DND-41 (cell line): ENCODE results near the gene WRAP73.

Experiments used
- EZH2 ChIP-seq: IDR thresholded peaks from 3 replicates; pipeline ENCODE4 v1.6.1; 2012; ENCODE audit warnings: borderline replicate concordance, low read depth, mild to moderate bottlenecking, moderate library complexity, low read length, inconsistent platforms; ENCODE audit not compliant: severe bottlenecking
- TF ChIP-seq, protein P1 (sequence below): IDR thresholded peaks from 2 replicates; pipeline ENCODE4 v1.5.1; 2012; ENCODE audit warnings: borderline replicate concordance, low read length, moderate library complexity, mild to moderate bottlenecking; ENCODE audit not compliant: poor library complexity, severe bottlenecking; ENCODE audit errors: extremely low read depth

GRCh38 chr1:3668148-3668547 lies 18.2 kb upstream of the WRAP73 start:
- TF ChIP-seq EZH2: no peak
- TF ChIP-seq, protein P1, sequence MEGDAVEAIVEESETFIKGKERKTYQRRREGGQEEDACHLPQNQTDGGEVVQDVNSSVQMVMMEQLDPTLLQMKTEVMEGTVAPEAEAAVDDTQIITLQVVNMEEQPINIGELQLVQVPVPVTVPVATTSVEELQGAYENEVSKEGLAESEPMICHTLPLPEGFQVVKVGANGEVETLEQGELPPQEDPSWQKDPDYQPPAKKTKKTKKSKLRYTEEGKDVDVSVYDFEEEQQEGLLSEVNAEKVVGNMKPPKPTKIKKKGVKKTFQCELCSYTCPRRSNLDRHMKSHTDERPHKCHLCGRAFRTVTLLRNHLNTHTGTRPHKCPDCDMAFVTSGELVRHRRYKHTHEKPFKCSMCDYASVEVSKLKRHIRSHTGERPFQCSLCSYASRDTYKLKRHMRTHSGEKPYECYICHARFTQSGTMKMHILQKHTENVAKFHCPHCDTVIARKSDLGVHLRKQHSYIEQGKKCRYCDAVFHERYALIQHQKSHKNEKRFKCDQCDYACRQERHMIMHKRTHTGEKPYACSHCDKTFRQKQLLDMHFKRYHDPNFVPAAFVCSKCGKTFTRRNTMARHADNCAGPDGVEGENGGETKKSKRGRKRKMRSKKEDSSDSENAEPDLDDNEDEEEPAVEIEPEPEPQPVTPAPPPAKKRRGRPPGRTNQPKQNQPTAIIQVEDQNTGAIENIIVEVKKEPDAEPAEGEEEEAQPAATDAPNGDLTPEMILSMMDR: no peak
